Suprapubic skin (tissue), 4 donors: ENCODE measurements around the gene SMCO4. TPM values are rescaled to one million over a fixed set of nuclear protein-coding genes. Genes with fewer than 3 reads are reported as not detected.

ENCODE experiments used
- DNase-seq, 2 donors: peaks; one replicate each; pipeline ENCODE4 v3.0.0-alpha.2; 2019; ENCODE audit warnings: low spot score in 2 of 2
- H3K27ac ChIP-seq: fragments of 200-600 bp; sonication (generic); one replicate; pipeline ENCODE4 v1.5.1; 2019
- H3K27me3 ChIP-seq: fragments of 200-600 bp; sonication (generic); one replicate; pipeline ENCODE4 v1.5.1; 2019
- H3K36me3 ChIP-seq: fragments of 200-600 bp; sonication (generic); one replicate; pipeline ENCODE4 v1.5.1; 2019
- H3K4me1 ChIP-seq: fragments of 200-600 bp; sonication (generic); one replicate; pipeline ENCODE4 v1.5.1; 2019
- H3K4me3 ChIP-seq: fragments of 200-600 bp; sonication (generic); one replicate; pipeline ENCODE4 v1.5.1; 2019; ENCODE audit warnings: mild to moderate bottlenecking
- H3K9me3 ChIP-seq: fragments of 200-600 bp; sonication (generic); one replicate; pipeline ENCODE4 v1.5.1; 2019
- CTCF ChIP-seq, 2 donors: fragments of 200-600 bp in 1 of 2; fragments of 450-650 bp in 1 of 2; sonication (generic) in 1 of 2; IDR thresholded peaks; one replicate each; pipeline ENCODE4 v1.5.1; 2016 to 2019; ENCODE audit warnings: antibody characterized with exemption in 2 of 2, mild to moderate bottlenecking in 1 of 2, moderate library complexity in 1 of 2
- EP300 ChIP-seq: sonication (generic); formaldehyde crosslinking; IDR thresholded peaks from one replicate; pipeline ENCODE4 v1.6.1; 2017; ENCODE audit warnings: antibody characterized with exemption
- POLR2A ChIP-seq, 2 donors: fragments of 450-650 bp; IDR thresholded peaks; one replicate each; pipeline ENCODE4 v1.6.1; 2017; ENCODE audit warnings: antibody characterized with exemption in 2 of 2, mild to moderate bottlenecking in 2 of 2, moderate library complexity in 2 of 2
- POLR2AphosphoS5 ChIP-seq, 3 donors: sonication (generic); formaldehyde crosslinking; IDR thresholded peaks; one replicate each; pipeline ENCODE4 v1.6.1; 2017; ENCODE audit warnings: antibody characterized with exemption in 3 of 3
- WGBS: methylation state at CpG from one replicate; pipeline ENCODE4 v1.1.5; 2018; 5-methylcytosine and 5-hydroxymethylcytosine counted together
- total RNA-seq, 4 donors: library from RNA; depleted of rRNA; stranded (reverse); fragments of >200 nt; gene quantifications; one replicate each; pipeline ENCODE4 v1.1.0, GENCODE V29; 2016

Gene SMCO4
- total RNA-seq, 4 donors from 2014 or later: 12.1 to 53.1 (median 26.9) TPM

GRCh38 chr11:93528252-93528651 lies 14.9 kb downstream of the SMCO4 start:
- Histone ChIP-seq H3K9me3 (no peaks in the 10 kb centered on the region), H3K4me1 (peaks cover 46% of the 10 kb centered on the region), H3K27me3 (no peaks in the 10 kb centered on the region), H3K36me3 (no peaks in the 10 kb centered on the region), H3K27ac (peak overlapping the region; percentile 75), H3K4me3 (no peak overlapping the region)
- 65% methylated on average over 4 of the region's 4 CpGs for WGBS
- no peak for DNase-seq
- no peak for TF ChIP-seq EP300
- TF ChIP-seq POLR2A (IDR thresholded peaks at IDR 0.05): no peak
- TF ChIP-seq CTCF (IDR thresholded peaks at IDR 0.05): no peak
- no peak for TF ChIP-seq POLR2AphosphoS5 (IDR thresholded peaks at IDR 0.05)

GRCh38 chr11:93526641-93527583 lies 16.3 kb downstream of the SMCO4 start:
- no peaks in the 10 kb centered on the region for H3K27me3 ChIP-seq
- no peaks in the 10 kb centered on the region for H3K36me3 ChIP-seq
- no peak for DNase-seq
- no peak overlapping the region for H3K4me3 ChIP-seq
- H3K4me1 ChIP-seq: peaks cover 46% of the 10 kb centered on the region
- H3K9me3 ChIP-seq: no peaks in the 10 kb centered on the region
- TF ChIP-seq POLR2AphosphoS5 (IDR thresholded peaks at IDR 0.05): no peak
- TF ChIP-seq CTCF (IDR thresholded peaks at IDR 0.05): no peak
- H3K27ac ChIP-seq: peak overlapping the region; percentile 75
- 89% methylated on average over 8 of the region's 8 CpGs for WGBS

GRCh38 chr11:93526346-93526633 lies 16.9 kb downstream of the SMCO4 start:
- DNase-seq: no peak
- peaks cover 46% of the 10 kb centered on the region for H3K4me1 ChIP-seq
- no peaks in the 10 kb centered on the region for H3K9me3 ChIP-seq
- TF ChIP-seq POLR2AphosphoS5 (IDR thresholded peaks at IDR 0.05) (no peak), POLR2A (IDR thresholded peaks at IDR 0.05) (no peak), EP300 (no peak), CTCF (IDR thresholded peaks at IDR 0.05) (no peak)
- H3K36me3 ChIP-seq: no peaks in the 10 kb centered on the region
- WGBS: 83% methylated on average over 3 of the region's 3 CpGs
- H3K27me3 ChIP-seq: no peaks in the 10 kb centered on the region
- H3K27ac ChIP-seq: no peak overlapping the region
- H3K4me3 ChIP-seq: no peak overlapping the region

GRCh38 chr11:93525601-93526345 lies 17.4 kb downstream of the SMCO4 start:
- WGBS: 43% methylated on average over 7 of the region's 7 CpGs

More at GRCh38 chr11:93525601-93526345, 17.4 kb downstream of the SMCO4 start:
- H3K9me3 ChIP-seq: no peaks in the 10 kb centered on the region
- peaks cover 43% of the 10 kb centered on the region for H3K4me1 ChIP-seq
- no peak overlapping the region for H3K27ac ChIP-seq
- TF ChIP-seq CTCF (IDR thresholded peaks at IDR 0.05): no peak
- H3K36me3 ChIP-seq: no peaks in the 10 kb centered on the region
- no peak overlapping the region for H3K4me3 ChIP-seq
- DNase-seq: no peak
- no peaks in the 10 kb centered on the region for H3K27me3 ChIP-seq
